HepG2 (cell line): Measurements from ENCODE around the gene ATP4A. TPM values are rescaled to one million over a fixed set of nuclear protein-coding genes. Genes with fewer than 3 reads are reported as not detected.
A peak's percentile ranks its signal among the peaks of the same experiment; 100 is the strongest.

Source experiments
- ARID2 ChIP-seq: sonication (generic); formaldehyde crosslinking; IDR thresholded peaks from 2 replicates; pipeline ENCODE4 v1.8.1; 2022; ENCODE audit warnings: mild to moderate bottlenecking, missing genetic modification reagents, borderline replicate concordance
- CREB3 ChIP-seq: sonication (generic); formaldehyde crosslinking; IDR thresholded peaks from 2 replicates; pipeline ENCODE4 v1.5.0; 2020; ENCODE audit warnings: missing genetic modification reagents
- CREBL2 ChIP-seq: sonication (generic); formaldehyde crosslinking; IDR thresholded peaks from 2 replicates; pipeline ENCODE4 v1.8.1; 2023; ENCODE audit warnings: missing genetic modification reagents, mild to moderate bottlenecking, borderline replicate concordance
- CREM ChIP-seq, 2 experiments: sonication (generic) in 1 of 2; formaldehyde crosslinking in 1 of 2; IDR thresholded peaks; 2 replicates each; pipeline versions ENCODE4 v1.4.0 to v1.6.1; 2016 to 2020; ENCODE audit warnings: antibody characterized with exemption in 1 of 2, mild to moderate bottlenecking in 1 of 2, missing genetic modification reagents in 1 of 2
- E2F5 ChIP-seq: sonication (generic); formaldehyde crosslinking; conservative IDR thresholded peaks from 2 replicates; pipeline ENCODE4 v1.4.0; 2020; ENCODE audit warnings: missing genetic modification reagents
- EED ChIP-seq: sonication (generic); formaldehyde crosslinking; IDR thresholded peaks from 2 replicates; pipeline ENCODE4 v1.5.0; 2020; ENCODE audit warnings: mild to moderate bottlenecking, missing genetic modification reagents
- ELF3 ChIP-seq: IDR thresholded peaks from 2 replicates; pipeline ENCODE4 v1.6.1; 2016; ENCODE audit warnings: missing genetic modification reagents, missing compliant biosample characterization
- EP300 ChIP-seq, 3 experiments: sonication (generic) in 1 of 3; formaldehyde crosslinking in 1 of 3; IDR thresholded peaks; 2 replicates each; pipeline versions ENCODE4 v1.5.1 to v1.6.1; 2011 to 2020; ENCODE audit warnings: low read depth in 2 of 3, low read length in 2 of 3, borderline replicate concordance in 1 of 3, improper control_type of control experiment in 1 of 3, mild to moderate bottlenecking in 1 of 3, missing genetic modification reagents in 1 of 3, moderate library complexity in 1 of 3
- ERF ChIP-seq: IDR thresholded peaks from 2 replicates; pipeline ENCODE4 v1.6.1; 2018; ENCODE audit warnings: missing biosample characterization, missing genetic modification reagents
- GZF1 ChIP-seq: sonication (generic); formaldehyde crosslinking; IDR thresholded peaks from 2 replicates; pipeline ENCODE4 v1.5.1; 2020; ENCODE audit warnings: mild to moderate bottlenecking, missing genetic modification reagents
- HDAC1 ChIP-seq: sonication (generic); formaldehyde crosslinking; IDR thresholded peaks from 2 replicates; pipeline ENCODE4 v1.5.1; 2020; ENCODE audit warnings: mild to moderate bottlenecking, missing genetic modification reagents
- HOXA3 ChIP-seq: sonication (generic); formaldehyde crosslinking; IDR thresholded peaks from 2 replicates; pipeline ENCODE4 v1.5.0; 2020; ENCODE audit warnings: missing genetic modification reagents
- SMAD1 ChIP-seq: sonication (generic); formaldehyde crosslinking; IDR thresholded peaks from 2 replicates; pipeline ENCODE4 v1.4.0; 2020; ENCODE audit warnings: missing genetic modification reagents, low read depth, mild to moderate bottlenecking, borderline replicate concordance
- SNAI1 ChIP-seq: sonication (generic); formaldehyde crosslinking; IDR thresholded peaks from 2 replicates; pipeline ENCODE4 v1.5.0; 2020; ENCODE audit warnings: mild to moderate bottlenecking, missing genetic modification reagents, borderline replicate concordance
- SRSF4 ChIP-seq: fragments of 200-400 bp; formaldehyde crosslinking; IDR thresholded peaks from one replicate; pipeline ENCODE4 v1.6.1; 2018; ENCODE audit warnings: mild to moderate bottlenecking, low read depth, low read length, moderate library complexity; ENCODE audit not compliant: poor library complexity, severe bottlenecking
- TGIF2 ChIP-seq: IDR thresholded peaks from 2 replicates; pipeline ENCODE4 v1.6.1; 2016; ENCODE audit warnings: control low read depth, missing compliant biosample characterization
- ZBTB44 ChIP-seq: sonication (generic); formaldehyde crosslinking; IDR thresholded peaks from 2 replicates; pipeline ENCODE4 v1.4.0; 2020; ENCODE audit warnings: missing genetic modification reagents
- ZFP82 ChIP-seq: sonication (generic); formaldehyde crosslinking; IDR thresholded peaks from 2 replicates; pipeline ENCODE4 v1.5.1; 2020; ENCODE audit warnings: mild to moderate bottlenecking, missing genetic modification reagents, borderline replicate concordance
- ZNF34 ChIP-seq: sonication (generic); formaldehyde crosslinking; IDR thresholded peaks from 2 replicates; pipeline ENCODE4 v1.4.0; 2020; ENCODE audit warnings: mild to moderate bottlenecking, missing genetic modification reagents, borderline replicate concordance
- ZNF7 ChIP-seq: IDR thresholded peaks from 2 replicates; pipeline ENCODE4 v1.6.1; 2016; ENCODE audit warnings: missing biosample characterization, missing genetic modification reagents
- ZXDC ChIP-seq: sonication (generic); formaldehyde crosslinking; IDR thresholded peaks from 2 replicates; pipeline ENCODE4 v1.5.0; 2020; ENCODE audit warnings: mild to moderate bottlenecking, missing genetic modification reagents
- polyA plus RNA-seq, 8 experiments: library from polyadenylated mRNA; depleted of rRNA in 3 of 8; stranded (reverse) in 7 of 8; unstranded in 1 of 8; fragments of >200 nt; fragmentation: Illumina TruSeq in 4 of 8; extraction: Trizol in 4 of 8; gene quantifications; 2 replicates each; pipeline versions ENCODE4 v1.2.1 to v1.2.3, GENCODE V29; 2011 to 2016; ENCODE audit warnings: low read depth in 4 of 8, missing spikeins in 1 of 8, mixed read lengths in 1 of 8; ENCODE audit not compliant: insufficient read depth in 1 of 8
- total RNA-seq, 5 experiments: library from RNA; depleted of rRNA; stranded (reverse); fragments of >200 nt; fragmentation: Illumina TruSeq; extraction: Trizol; gene quantifications; 2 replicates each; pipeline ENCODE4 v1.2.3, GENCODE V29; 2016; ENCODE audit warnings: low read depth in 1 of 5

Gene ATP4A
- total and polyA plus RNA-seq, 2 of the 13 experiments (the other 11 are each of a cell fraction or from before 2014, with no cell fraction given): 0.08 to 0.11 TPM

GRCh38 chr19:35545001-35545854 is 18.2 kb downstream of the ATP4A start, which contains the start of gene TMEM147 (continued):
- TF ChIP-seq ZXDC (CRISPR knock-in tag) (peak; percentile 52; the same call in 1 of the 2 replicates), SRSF4 (no peak), ZNF7 (no peak), ERF (CRISPR knock-in tag) (peak; percentile 64), ELF3 (peak; percentile 52), E2F5 (CRISPR knock-in tag) (no peak), SNAI1 (no peak), CREM (IDR thresholded peaks at IDR 0.05) (peak; percentile 92), CREM (CRISPR knock-in tag; IDR thresholded peaks at IDR 0.05) (peak; percentile 85), CREB3 (CRISPR knock-in tag) (0 out of 2 replicates have a peak, but pooled peaks have one; percentile 51), HDAC1 (CRISPR knock-in tag) (peak; percentile 82; the same call in 1 of the 2 replicates), ZFP82 (no peak), HOXA3 (CRISPR knock-in tag) (peak; percentile 94), EED (CRISPR knock-in tag) (no peak), TGIF2 (CRISPR knock-in tag) (peak; percentile 90), ARID2 (CRISPR knock-in tag) (0 out of 2 replicates have a peak, but pooled peaks have one; percentile 82), ZBTB44 (CRISPR knock-in tag) (no peak), SMAD1 (CRISPR knock-in tag) (no peak), EP300 (IDR thresholded peaks at IDR 0.05; ENCODE audit: low read depth in 2 of 2, low read length in 2 of 2) (no peak), EP300 (CRISPR knock-in tag; IDR thresholded peaks at IDR 0.05; ENCODE audit: borderline replicate concordance) (peak; percentile 47; the same call in 1 of the 2 replicates), CREBL2 (CRISPR knock-in tag) (no peak), GZF1 (CRISPR knock-in tag) (peak; percentile 58; the same call in 1 of the 2 replicates), ZNF34 (CRISPR knock-in tag) (no peak)
